ENCODE results near the gene EIF4A2.
A peak's percentile ranks its signal among the peaks of the same experiment; 100 is the strongest.
"Not testable (repeated sequence)": the region's sequence is repeated elsewhere in the genome, so short reads cannot be mapped to it uniquely, and the experiment has no call there.

Gene EIF4A2

DNA sequence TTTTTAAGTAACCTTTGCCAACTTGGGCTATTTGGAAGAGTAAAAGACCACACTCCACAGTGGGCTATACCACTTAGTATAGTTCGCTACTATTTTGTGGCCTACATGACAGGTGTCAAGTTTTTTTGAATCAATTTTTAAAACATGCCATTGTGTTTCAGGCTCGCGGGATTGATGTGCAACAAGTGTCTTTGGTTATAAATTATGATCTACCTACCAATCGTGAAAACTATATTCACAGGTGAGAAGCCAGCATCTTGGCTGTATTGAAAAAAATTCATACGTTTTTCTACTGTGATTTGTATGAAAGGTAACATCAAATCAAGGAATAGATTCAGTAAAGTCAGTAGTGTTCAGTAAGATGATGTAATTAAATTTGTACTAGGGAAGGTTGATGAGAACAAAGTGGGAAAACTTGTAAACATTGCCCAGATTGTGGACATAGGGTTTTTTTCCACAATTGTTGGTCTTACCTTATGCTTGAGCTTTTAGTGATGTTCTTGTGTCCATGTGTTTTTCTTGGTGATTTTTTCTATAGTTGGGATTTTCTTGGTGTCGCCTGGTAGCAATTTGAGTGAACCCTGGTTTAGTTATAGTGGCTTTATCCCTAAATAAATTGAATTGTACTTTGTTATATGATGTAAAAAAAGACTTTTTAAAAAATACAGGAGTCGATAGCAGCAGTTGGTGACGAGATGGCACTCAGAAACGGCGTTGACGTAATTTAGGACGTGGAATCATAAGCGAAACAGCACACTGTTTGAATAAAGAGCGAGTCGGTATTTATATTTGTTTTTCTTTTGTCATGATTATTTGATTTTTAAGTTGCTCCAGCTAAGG is 4.5 kb downstream of the EIF4A2 start:
- Histone ChIP-seq H3K27me3 (ENCODE audit: control insufficient read depth, insufficient read depth, low read length) (no peaks in the 10 kb centered on the region), H3K4me1 (ENCODE audit: control insufficient read depth, insufficient read depth, low read length) (no peaks in the 10 kb centered on the region), H3K9me3 (ENCODE audit: control insufficient read depth, insufficient read depth, low read length) (no peaks in the 10 kb centered on the region), H3K9ac (ENCODE audit: low read depth, low read length) (no peak overlapping the region), H3K36me3 (ENCODE audit: control insufficient read depth, insufficient read depth, low read length) (peaks cover 65% of the 10 kb centered on the region), H3K4me3 (ENCODE audit: low read depth, low read length) (peak overlapping the region; percentile 100)

GRCh38 chr3:186788482-186789370 is 5.3 kb downstream of the EIF4A2 start:
- H3K4me3 ChIP-seq (ENCODE audit: low read depth, low read length), result no peak overlapping the region
- no peaks in the 10 kb centered on the region for H3K27me3 ChIP-seq (ENCODE audit: control insufficient read depth, insufficient read depth, low read length)

DNA sequence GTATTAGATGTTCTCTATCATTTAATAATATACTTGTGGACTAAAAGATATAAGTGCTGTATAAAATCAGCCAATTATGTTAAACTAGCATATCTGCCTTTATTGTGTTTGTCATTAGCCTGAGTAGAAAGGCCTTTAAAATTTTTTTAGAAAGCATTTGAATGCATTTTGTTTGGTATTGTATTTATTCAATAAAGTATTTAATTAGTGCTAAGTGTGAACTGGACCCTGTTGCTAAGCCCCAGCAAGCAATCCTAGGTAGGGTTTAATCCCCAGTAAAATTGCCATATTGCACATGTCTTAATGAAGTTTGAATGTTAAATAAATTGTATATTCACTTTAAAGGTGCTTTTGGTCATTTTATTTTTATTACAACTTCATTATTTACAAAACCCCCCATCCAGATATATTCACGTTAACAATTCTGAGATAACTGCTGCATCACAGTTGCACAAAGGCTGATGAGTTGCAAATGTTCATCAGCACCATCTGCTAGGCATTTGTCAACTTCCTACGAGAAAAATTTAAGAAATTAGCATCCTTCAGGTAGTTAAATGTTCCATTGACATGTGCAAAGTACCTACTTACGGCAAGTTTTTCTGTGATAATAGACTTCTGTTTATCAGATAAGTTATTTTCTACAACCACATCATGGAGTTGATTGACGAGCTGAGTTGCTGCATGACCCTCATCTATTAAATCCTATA is 6.3 kb downstream of the EIF4A2 start:
- H3K36me3 ChIP-seq (ENCODE audit: control insufficient read depth, insufficient read depth, low read length), result peaks cover 61% of the 10 kb centered on the region
- no peaks in the 10 kb centered on the region for H3K9me3 ChIP-seq (ENCODE audit: control insufficient read depth, insufficient read depth, low read length)
- no peak overlapping the region for H3K4me3 ChIP-seq (ENCODE audit: low read depth, low read length)
- H3K27me3 ChIP-seq (ENCODE audit: control insufficient read depth, insufficient read depth, low read length), result no peaks in the 10 kb centered on the region
- no peak overlapping the region for H3K9ac ChIP-seq (ENCODE audit: low read depth, low read length)
- no peaks in the 10 kb centered on the region for H3K4me1 ChIP-seq (ENCODE audit: control insufficient read depth, insufficient read depth, low read length)

More at GRCh38 chr3:186788482-186789370, 5.3 kb downstream of the EIF4A2 start:
- peaks cover 62% of the 10 kb centered on the region for H3K36me3 ChIP-seq (ENCODE audit: control insufficient read depth, insufficient read depth, low read length)
- no peaks in the 10 kb centered on the region for H3K9me3 ChIP-seq (ENCODE audit: control insufficient read depth, insufficient read depth, low read length)
- no peaks in the 10 kb centered on the region for H3K4me1 ChIP-seq (ENCODE audit: control insufficient read depth, insufficient read depth, low read length)
- no peak overlapping the region for H3K9ac ChIP-seq (ENCODE audit: low read depth, low read length)

DNA sequence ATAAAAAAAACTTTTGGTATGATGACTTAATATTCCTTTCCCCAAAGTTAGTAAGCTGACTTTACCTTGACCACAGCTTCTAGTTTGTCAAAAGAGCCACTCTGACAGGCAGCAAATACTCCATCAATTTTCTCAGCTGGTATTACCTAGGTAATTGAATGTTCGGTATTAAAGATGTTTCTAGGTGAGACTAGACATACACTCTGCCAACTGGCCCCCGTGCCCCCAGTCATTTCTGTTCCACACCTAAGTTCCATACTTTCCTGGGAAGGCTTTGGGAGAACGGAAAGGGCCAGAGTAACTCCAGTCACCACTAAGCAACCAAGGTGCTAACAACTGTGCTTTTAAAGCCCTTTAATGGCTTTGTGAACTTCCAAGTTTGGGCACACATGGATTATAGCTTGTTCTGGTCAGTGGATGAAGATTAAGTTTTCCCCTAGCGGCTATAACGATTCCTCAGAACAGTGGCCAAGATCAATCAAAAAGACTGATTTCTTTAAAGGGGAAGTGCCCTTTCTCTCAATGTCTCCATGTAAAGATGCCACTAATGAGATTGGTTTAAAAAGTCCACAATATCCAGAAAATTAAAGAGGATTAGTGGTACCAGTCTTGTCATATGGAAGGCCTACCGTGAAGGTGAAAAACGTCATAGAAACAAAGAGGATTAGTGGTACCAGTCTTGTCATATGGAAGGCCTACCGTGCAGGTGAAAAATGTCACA is 7.0 kb downstream of the EIF4A2 start:
- Histone ChIP-seq H3K36me3 (ENCODE audit: control insufficient read depth, insufficient read depth, low read length) (peaks cover 55% of the 10 kb centered on the region), H3K9ac (ENCODE audit: low read depth, low read length) (no peak overlapping the region), H3K4me1 (ENCODE audit: control insufficient read depth, insufficient read depth, low read length) (no peaks in the 10 kb centered on the region), H3K4me3 (ENCODE audit: low read depth, low read length) (no peak overlapping the region), H3K9me3 (ENCODE audit: control insufficient read depth, insufficient read depth, low read length) (no peaks in the 10 kb centered on the region), H3K27me3 (ENCODE audit: control insufficient read depth, insufficient read depth, low read length) (no peaks in the 10 kb centered on the region)

DNA sequence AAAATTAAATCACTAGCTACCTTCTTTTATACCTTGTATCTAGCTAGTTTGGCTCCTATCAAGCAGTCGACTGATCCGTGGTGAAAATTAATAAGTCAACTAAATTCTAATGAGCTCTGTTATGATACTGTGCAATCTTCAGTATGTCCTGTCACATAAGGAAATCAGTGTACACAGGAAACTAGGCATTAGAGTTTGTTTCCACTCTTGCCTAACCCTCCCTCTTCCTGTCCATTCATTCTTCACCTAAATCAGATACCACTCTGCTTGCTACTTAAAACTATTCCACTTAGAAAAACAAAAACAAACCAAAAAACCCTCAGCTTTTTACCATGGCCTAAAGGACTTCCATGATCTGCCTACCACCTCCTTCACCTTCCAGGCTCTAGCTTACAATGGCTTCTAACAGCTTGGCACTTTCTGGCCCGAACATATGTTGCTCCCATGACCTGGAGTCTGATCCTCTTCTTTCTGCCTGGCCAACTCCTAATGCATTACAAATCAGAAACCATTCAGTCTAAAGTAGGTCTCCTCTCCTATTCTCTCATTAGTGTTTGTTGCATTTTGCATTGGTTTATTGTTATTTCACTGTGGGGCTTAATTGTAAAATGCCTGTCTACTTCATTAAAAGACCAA is 15.0 kb downstream of the EIF4A2 start:
- no peaks in the 10 kb centered on the region for H3K4me1 ChIP-seq (ENCODE audit: control insufficient read depth, insufficient read depth, low read length)
- peaks cover 36% of the 10 kb centered on the region for H3K36me3 ChIP-seq (ENCODE audit: control insufficient read depth, insufficient read depth, low read length)
- no peaks in the 10 kb centered on the region for H3K27me3 ChIP-seq (ENCODE audit: control insufficient read depth, insufficient read depth, low read length)
- H3K9me3 ChIP-seq (ENCODE audit: control insufficient read depth, insufficient read depth, low read length), result no peaks in the 10 kb centered on the region
- H3K4me3 ChIP-seq (ENCODE audit: low read depth, low read length), result no peak overlapping the region
- no peak overlapping the region for H3K9ac ChIP-seq (ENCODE audit: low read depth, low read length)

DNA sequence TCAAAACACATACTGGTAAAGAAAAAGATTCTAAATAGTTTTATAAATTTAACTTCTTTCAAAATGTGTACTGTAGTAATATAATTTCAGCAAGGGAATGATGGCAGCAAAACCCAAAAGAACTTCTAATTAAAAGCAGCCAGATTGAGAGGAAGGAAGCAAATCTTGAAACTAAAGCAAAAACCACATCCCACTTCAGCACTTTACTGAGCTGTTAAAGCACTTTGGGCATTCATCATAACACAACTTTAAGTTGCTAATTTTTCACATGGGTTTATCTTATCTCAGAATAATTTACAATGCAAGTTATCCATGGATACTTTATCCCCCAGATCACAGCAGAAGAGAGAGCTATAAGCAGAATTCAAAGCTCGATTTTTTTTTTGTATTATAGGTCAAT is 16.9 kb downstream of the EIF4A2 start:
- Histone ChIP-seq H3K36me3 (ENCODE audit: control insufficient read depth, insufficient read depth, low read length) (peaks cover 37% of the 10 kb centered on the region), H3K9me3 (ENCODE audit: control insufficient read depth, insufficient read depth, low read length) (no peaks in the 10 kb centered on the region), H3K4me3 (ENCODE audit: low read depth, low read length) (no peak overlapping the region), H3K4me1 (ENCODE audit: control insufficient read depth, insufficient read depth, low read length) (peaks cover 4% of the 10 kb centered on the region), H3K27me3 (ENCODE audit: control insufficient read depth, insufficient read depth, low read length) (no peaks in the 10 kb centered on the region), H3K9ac (ENCODE audit: low read depth, low read length) (no peak overlapping the region)

DNA sequence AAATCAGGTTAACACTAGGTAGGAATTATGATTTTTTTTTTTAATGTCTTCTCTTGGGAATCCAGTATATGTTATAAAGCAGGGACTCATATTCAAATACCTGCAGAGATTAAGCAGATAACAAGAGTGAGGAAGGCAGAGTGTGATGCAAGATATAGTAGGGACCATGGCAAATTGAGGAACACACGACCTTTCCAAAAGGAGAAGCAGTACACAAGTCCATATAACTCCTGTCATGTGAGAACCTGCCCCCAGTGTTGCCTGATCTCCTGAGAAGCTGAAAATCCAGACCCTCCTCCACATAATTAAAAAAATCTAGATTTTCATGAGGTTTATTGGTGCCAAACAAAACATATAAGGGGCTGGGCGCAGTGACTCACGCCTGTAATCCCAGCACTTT is 19.3 kb downstream of the EIF4A2 start:
- H3K4me3 ChIP-seq (ENCODE audit: low read depth, low read length), result no peak overlapping the region
- H3K9ac ChIP-seq (ENCODE audit: low read depth, low read length), result no peak overlapping the region
- H3K27me3 ChIP-seq (ENCODE audit: control insufficient read depth, insufficient read depth, low read length), result no peaks in the 10 kb centered on the region
- H3K9me3 ChIP-seq (ENCODE audit: control insufficient read depth, insufficient read depth, low read length), result no peaks in the 10 kb centered on the region
- H3K4me1 ChIP-seq (ENCODE audit: control insufficient read depth, insufficient read depth, low read length), result peaks cover 7% of the 10 kb centered on the region
- H3K36me3 ChIP-seq (ENCODE audit: control insufficient read depth, insufficient read depth, low read length), result peaks cover 29% of the 10 kb centered on the region

GRCh38 chr3:186803447-186803846 is 20.1 kb downstream of the EIF4A2 start:
- not testable (repeated sequence) for H3K9me3 ChIP-seq (ENCODE audit: control insufficient read depth, insufficient read depth, low read length); H3K9ac ChIP-seq (ENCODE audit: low read depth, low read length); H3K27me3 ChIP-seq (ENCODE audit: control insufficient read depth, insufficient read depth, low read length); H3K4me1 ChIP-seq (ENCODE audit: control insufficient read depth, insufficient read depth, low read length); H3K4me3 ChIP-seq (ENCODE audit: low read depth, low read length)
- peaks cover 25% of the 10 kb centered on the region for H3K36me3 ChIP-seq (ENCODE audit: control insufficient read depth, insufficient read depth, low read length)

GRCh38 chr3:186806089-186807055 is 23.0 kb downstream of the EIF4A2 start, which contains the start of gene RFC4:
Gene RFC4 (minus strand): TSS chr3:186806482. CDS start chr3:186804713, 1,769 bp downstream.
- Histone ChIP-seq H3K9ac (ENCODE audit: low read depth, low read length) (peak within 1 kb of the TSS; percentile 98), H3K4me3 (ENCODE audit: low read depth, low read length) (peak within 1 kb of the TSS; percentile 98), H3K4me1 (ENCODE audit: control insufficient read depth, insufficient read depth, low read length) (peaks cover 7% of the 10 kb centered on the region), H3K9me3 (ENCODE audit: control insufficient read depth, insufficient read depth, low read length) (no peaks in the 10 kb centered on the region), H3K27me3 (ENCODE audit: control insufficient read depth, insufficient read depth, low read length) (no peaks in the 10 kb centered on the region), H3K36me3 (ENCODE audit: control insufficient read depth, insufficient read depth, low read length) (peaks cover 18% of the 10 kb centered on the region)

DNA sequence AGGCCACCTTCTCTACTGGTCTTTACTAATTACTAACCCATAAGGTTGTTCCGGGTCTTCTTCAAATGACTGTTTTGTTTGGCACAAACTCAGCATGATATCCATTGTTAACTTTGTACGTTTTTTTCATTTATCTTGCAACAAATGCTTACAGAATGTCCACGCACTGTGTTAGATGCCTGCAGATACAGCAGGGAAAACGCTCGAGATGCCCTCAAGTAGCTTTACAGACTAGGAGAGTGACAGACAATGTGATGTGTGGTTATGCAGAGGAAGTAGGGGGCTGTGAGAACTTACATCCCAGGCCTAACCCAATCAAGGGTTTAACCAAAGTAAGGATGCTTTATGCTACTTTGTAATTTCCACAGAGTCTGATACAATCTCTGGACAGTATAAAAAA is 23.9 kb downstream of the EIF4A2 start:
- H3K9me3 ChIP-seq (ENCODE audit: control insufficient read depth, insufficient read depth, low read length), result no peaks in the 10 kb centered on the region
- peak overlapping the region; percentile 98 for H3K9ac ChIP-seq (ENCODE audit: low read depth, low read length)
- no peaks in the 10 kb centered on the region for H3K27me3 ChIP-seq (ENCODE audit: control insufficient read depth, insufficient read depth, low read length)
- H3K4me3 ChIP-seq (ENCODE audit: low read depth, low read length), result peak overlapping the region; percentile 98
- H3K36me3 ChIP-seq (ENCODE audit: control insufficient read depth, insufficient read depth, low read length), result peaks cover 18% of the 10 kb centered on the region
- peaks cover 7% of the 10 kb centered on the region for H3K4me1 ChIP-seq (ENCODE audit: control insufficient read depth, insufficient read depth, low read length)

Data from iPS-15b (cell line).